CD14-positive monocyte (primary cell): ENCODE measurements around the gene ABCA2. TPM values are rescaled to one million over a fixed set of nuclear protein-coding genes. Genes with fewer than 3 reads are reported as not detected.

Experiments used
- DNase-seq, 3 donors: peaks; one replicate each; pipeline ENCODE4 v3.0.0-alpha.2; 2011 to 2022
- H2AFZ ChIP-seq: 2 replicates; pipeline ENCODE4 v1.6.0; 2012; ENCODE audit warnings: mild to moderate bottlenecking, low read depth, low read length, inconsistent platforms; ENCODE audit not compliant: insufficient read depth, poor library complexity, severe bottlenecking
- H3K27ac ChIP-seq, 2 donors: 1 replicate in 1 of 2; 2 replicates in 1 of 2; pipeline ENCODE4 v1.5.1; 2012 to 2013; ENCODE audit warnings: low read length in 2 of 2, control low read depth in 1 of 2, inconsistent platforms in 1 of 2, low read depth in 1 of 2, mild to moderate bottlenecking in 1 of 2
- H3K27me3 ChIP-seq, 2 donors: one replicate each; pipeline versions ENCODE4 v1.6.0 to v1.6.1; 2011 to 2013; ENCODE audit warnings: low read length in 2 of 2; ENCODE audit not compliant: control insufficient read depth in 2 of 2, insufficient read depth in 2 of 2
- H3K36me3 ChIP-seq, 2 donors: replicated peaks in 1 of 2; 1 replicate in 1 of 2; 2 replicates in 1 of 2; pipeline versions ENCODE4 v1.5.1 to v1.6.1; 2012 to 2013; ENCODE audit warnings: low read length in 2 of 2, control low read depth in 1 of 2, inconsistent platforms in 1 of 2, mild to moderate bottlenecking in 1 of 2; ENCODE audit not compliant: insufficient read depth in 2 of 2, control insufficient read depth in 1 of 2
- H3K4me1 ChIP-seq, 2 donors: 1 replicate in 1 of 2; 2 replicates in 1 of 2; pipeline versions ENCODE4 v1.5.1 to v1.6.1; 2012 to 2013; ENCODE audit warnings: low read length in 2 of 2, control low read depth in 1 of 2, inconsistent platforms in 1 of 2, mild to moderate bottlenecking in 1 of 2, moderate library complexity in 1 of 2; ENCODE audit not compliant: insufficient read depth in 2 of 2, control insufficient read depth in 1 of 2
- H3K4me2 ChIP-seq: replicated peaks from 2 replicates; pipeline ENCODE3; 2012; ENCODE audit warnings: low read length, moderate library complexity, mild to moderate bottlenecking; ENCODE audit not compliant: poor library complexity, severe bottlenecking; ENCODE audit errors: extremely low read depth
- H3K4me3 ChIP-seq, 3 experiments: fragments of 200-600 bp in 1 of 3; sonication (generic) in 1 of 3; replicated peaks in 1 of 3; 1 replicate in 2 of 3; 2 replicates in 1 of 3; pipeline ENCODE4 v1.5.1; 2011 to 2013; ENCODE audit warnings: low read length in 3 of 3, mild to moderate bottlenecking in 3 of 3, control low read depth in 2 of 3, low read depth in 2 of 3, inconsistent platforms in 1 of 3, moderate library complexity in 1 of 3
- H3K79me2 ChIP-seq: 2 replicates; pipeline ENCODE4 v1.6.0; 2012; ENCODE audit warnings: mild to moderate bottlenecking, control low read depth, inconsistent platforms, low read length, moderate library complexity; ENCODE audit not compliant: insufficient read depth
- H3K9ac ChIP-seq: 2 replicates; pipeline ENCODE4 v1.6.0; 2017; ENCODE audit warnings: low read length, mild to moderate bottlenecking; ENCODE audit not compliant: insufficient read depth, poor library complexity, severe bottlenecking
- H3K9me3 ChIP-seq, 2 donors: replicated peaks in 1 of 2; 1 replicate in 1 of 2; 2 replicates in 1 of 2; pipeline versions ENCODE4 v1.5.1 to v1.6.1; 2012 to 2013; ENCODE audit warnings: low read length in 2 of 2, control low read depth in 1 of 2; ENCODE audit not compliant: control insufficient read depth in 1 of 2, insufficient read depth in 1 of 2
- H4K20me1 ChIP-seq: 2 replicates; pipeline ENCODE4 v1.6.0; 2012; ENCODE audit warnings: mild to moderate bottlenecking, low read length, control low read depth, moderate library complexity; ENCODE audit not compliant: insufficient read depth
- H3K27ac Mint-ChIP-seq, 7 donors: one replicate each; pipeline ENCODE4 v1.8.0; 2020; ENCODE audit warnings: mild to moderate bottlenecking in 7 of 7, mixed read lengths in 7 of 7, moderate library complexity in 6 of 7, inconsistent platforms in 2 of 7
- H3K27me3 Mint-ChIP-seq, 3 donors: one replicate each; pipeline ENCODE4 v1.8.0; 2021 to 2022; ENCODE audit warnings: low read depth in 3 of 3, mild to moderate bottlenecking in 3 of 3, mixed read lengths in 3 of 3, moderate library complexity in 3 of 3, inconsistent platforms in 1 of 3
- H3K36me3 Mint-ChIP-seq, 2 donors: one replicate each; pipeline ENCODE4 v1.8.0; 2020; ENCODE audit warnings: mixed read lengths in 2 of 2, inconsistent platforms in 1 of 2, mild to moderate bottlenecking in 1 of 2
- H3K4me1 Mint-ChIP-seq: one replicate; pipeline ENCODE4 v1.8.0; 2020; ENCODE audit warnings: mild to moderate bottlenecking, mixed read lengths
- H3K4me3 Mint-ChIP-seq, 2 donors: one replicate each; pipeline ENCODE4 v1.8.0; 2020; ENCODE audit warnings: mild to moderate bottlenecking in 2 of 2, mixed read lengths in 2 of 2, moderate library complexity in 1 of 2
- H3K9me3 Mint-ChIP-seq, 7 donors: one replicate each; pipeline ENCODE4 v1.8.0; 2020 to 2022; ENCODE audit warnings: mixed read lengths in 7 of 7, mild to moderate bottlenecking in 6 of 7, moderate library complexity in 6 of 7, inconsistent platforms in 2 of 7
- WGBS: methylation state at CpG from one replicate; pipeline ENCODE4 v1.1.5; 2013; ENCODE audit warnings: missing lambda C conversion rate; ENCODE audit not compliant: insufficient coverage; 5-methylcytosine and 5-hydroxymethylcytosine counted together
- intact Hi-C, 2 donors: fragments of 100-400 bp; cut with micrococcal nuclease; formaldehyde crosslinking; loops; one replicate each; pipeline versions ENCODE4 v1.15.0 to v1.15.1; 2023
- polyA plus RNA-seq, 3 donors: library from polyadenylated mRNA; depleted of rRNA in 1 of 3; unstranded in 2 of 3; stranded (reverse) in 1 of 3; fragments of 300-500 nt in 2 of 3; fragments of >200 nt in 1 of 3; fragmentation: Illumina TruSeq in 2 of 3; gene quantifications; 1 replicate in 2 of 3; 2 replicates in 1 of 3; pipeline ENCODE4 v1.2.3, GENCODE V29; 2012 to 2021
- TF ChIP-seq, protein P1 (sequence below): fragments of 200-600 bp; IDR thresholded peaks from one replicate; pipeline ENCODE4 v1.8.0; 2022; ENCODE audit warnings: antibody characterized with exemption, mild to moderate bottlenecking

Gene ABCA2
- polyA plus RNA-seq, 3 donors = 0.18 to 30.7 (median 0.40) TPM

DNA sequence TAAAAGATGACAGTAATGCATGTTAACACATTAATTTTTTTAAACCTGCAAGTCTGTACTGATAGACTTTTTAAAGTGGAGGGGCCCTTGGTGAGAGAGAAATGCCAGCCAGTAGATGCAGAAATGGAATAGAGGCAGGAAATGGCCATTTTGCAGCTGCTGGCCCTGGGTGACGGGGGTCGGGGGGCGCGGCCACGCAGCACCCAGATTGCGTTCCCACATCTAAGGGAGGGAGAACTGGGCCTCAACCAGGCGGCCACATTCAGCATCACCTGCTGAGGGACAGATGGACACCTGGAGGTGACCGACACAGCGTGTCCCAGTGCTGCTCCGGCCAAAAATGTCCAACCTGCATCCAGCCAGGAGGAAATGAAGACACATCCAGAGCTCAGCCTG, 25.4 kb downstream of the ABCA2 start:
- H3K4me1 Mint-ChIP-seq = peaks cover 46% of the 10 kb centered on the region
- peaks cover 0 to 4% of the 10 kb centered on the region in 2 donors for H3K27me3 ChIP-seq
- H3K4me3 ChIP-seq = no peak overlapping the region
- no peak overlapping the region for H3K27ac Mint-ChIP-seq
- no peaks in the 10 kb centered on the region for H3K36me3 ChIP-seq
- peaks cover 11 to 16% (median 12%) of the 10 kb centered on the region in 3 donors for H3K27me3 Mint-ChIP-seq
- TF ChIP-seq, protein P1, sequence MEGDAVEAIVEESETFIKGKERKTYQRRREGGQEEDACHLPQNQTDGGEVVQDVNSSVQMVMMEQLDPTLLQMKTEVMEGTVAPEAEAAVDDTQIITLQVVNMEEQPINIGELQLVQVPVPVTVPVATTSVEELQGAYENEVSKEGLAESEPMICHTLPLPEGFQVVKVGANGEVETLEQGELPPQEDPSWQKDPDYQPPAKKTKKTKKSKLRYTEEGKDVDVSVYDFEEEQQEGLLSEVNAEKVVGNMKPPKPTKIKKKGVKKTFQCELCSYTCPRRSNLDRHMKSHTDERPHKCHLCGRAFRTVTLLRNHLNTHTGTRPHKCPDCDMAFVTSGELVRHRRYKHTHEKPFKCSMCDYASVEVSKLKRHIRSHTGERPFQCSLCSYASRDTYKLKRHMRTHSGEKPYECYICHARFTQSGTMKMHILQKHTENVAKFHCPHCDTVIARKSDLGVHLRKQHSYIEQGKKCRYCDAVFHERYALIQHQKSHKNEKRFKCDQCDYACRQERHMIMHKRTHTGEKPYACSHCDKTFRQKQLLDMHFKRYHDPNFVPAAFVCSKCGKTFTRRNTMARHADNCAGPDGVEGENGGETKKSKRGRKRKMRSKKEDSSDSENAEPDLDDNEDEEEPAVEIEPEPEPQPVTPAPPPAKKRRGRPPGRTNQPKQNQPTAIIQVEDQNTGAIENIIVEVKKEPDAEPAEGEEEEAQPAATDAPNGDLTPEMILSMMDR = no peak
- no peaks in the 10 kb centered on the region for H4K20me1 ChIP-seq
- peaks cover 4 to 16% (median 8%) of the 10 kb centered on the region in 7 donors for H3K9me3 Mint-ChIP-seq
- peaks cover 0 to 10% of the 10 kb centered on the region in 2 donors for H3K9me3 ChIP-seq
- no peak overlapping the region for H3K4me2 ChIP-seq
- WGBS = 86% methylated on average over 10 of the region's 10 CpGs
- no peak overlapping the region for H3K9ac ChIP-seq
- H3K4me3 Mint-ChIP-seq = no peak overlapping the region
- H3K4me1 ChIP-seq = peaks cover 45 to 46% of the 10 kb centered on the region in 2 donors
- intact Hi-C loops = no loop called here
- H2AFZ ChIP-seq = no peak overlapping the region
- peaks cover 0 to 2% of the 10 kb centered on the region in 2 donors for H3K36me3 Mint-ChIP-seq
- no peak for DNase-seq
- no peaks in the 10 kb centered on the region for H3K79me2 ChIP-seq
- H3K27ac ChIP-seq = no peak overlapping the region

GRCh38 chr9:137001857-137002645, 26.0 kb downstream of the ABCA2 start:
- H3K27ac Mint-ChIP-seq = peak overlapping the region in 1 of 7 donors; percentile 18
- peaks cover 13 to 21% (median 14%) of the 10 kb centered on the region in 3 donors for H3K27me3 Mint-ChIP-seq
- TF ChIP-seq, protein P1 = no peak
- Histone ChIP-seq H3K9ac (no peak overlapping the region), H3K4me2 (no peak overlapping the region), H3K27me3 (peaks cover 0 to 10% of the 10 kb centered on the region in 2 donors), H2AFZ (no peak overlapping the region), H3K27ac (no peak overlapping the region), H3K36me3 (no peaks in the 10 kb centered on the region), H3K4me3 (no peak overlapping the region), H3K4me1 (peaks cover 51 to 52% of the 10 kb centered on the region in 2 donors), H3K79me2 (no peaks in the 10 kb centered on the region), H3K9me3 (peaks cover 0 to 10% of the 10 kb centered on the region in 2 donors), H4K20me1 (no peaks in the 10 kb centered on the region)
- intact Hi-C loops = no loop called here
- no peak overlapping the region for H3K4me3 Mint-ChIP-seq
- no peak for DNase-seq
- WGBS = 87% methylated on average over 16 of the region's 20 CpGs
- H3K9me3 Mint-ChIP-seq = peaks cover 4 to 16% (median 8%) of the 10 kb centered on the region in 7 donors
- peaks cover 0 to 2% of the 10 kb centered on the region in 2 donors for H3K36me3 Mint-ChIP-seq
- H3K4me1 Mint-ChIP-seq = peaks cover 49% of the 10 kb centered on the region
